Nephron (organoid): ENCODE results near the gene KCNMA1.

Experiments used
- H3K27ac Mint-ChIP-seq, 3 experiments: 2 replicates each; pipeline ENCODE4 v1.8.0; 2020; ENCODE audit warnings: mixed read lengths in 3 of 3, mild to moderate bottlenecking in 2 of 3, moderate library complexity in 1 of 3
- H3K27me3 Mint-ChIP-seq: 2 replicates; pipeline ENCODE4 v1.8.0; 2021; ENCODE audit warnings: low read depth, mild to moderate bottlenecking, moderate library complexity, mixed read lengths
- H3K36me3 Mint-ChIP-seq: 2 replicates; pipeline ENCODE4 v1.8.0; 2020; ENCODE audit warnings: low read depth, mixed read lengths
- H3K4me1 Mint-ChIP-seq: 2 replicates; pipeline ENCODE4 v1.8.0; 2020; ENCODE audit warnings: mixed read lengths
- H3K4me3 Mint-ChIP-seq, 3 experiments: 2 replicates each; pipeline ENCODE4 v1.8.0; 2020; ENCODE audit warnings: mild to moderate bottlenecking in 3 of 3, mixed read lengths in 3 of 3, moderate library complexity in 2 of 3
- H3K9me3 Mint-ChIP-seq: 2 replicates; pipeline ENCODE4 v1.8.0; 2020; ENCODE audit warnings: mixed read lengths
- TF ChIP-seq, protein P1 (sequence below), 3 experiments: fragments of 200-600 bp; sonication (generic); IDR thresholded peaks; one replicate each; pipeline ENCODE4 v1.5.0; 2021; ENCODE audit warnings: antibody characterized with exemption in 3 of 3; ENCODE audit not compliant: unreplicated experiment in 3 of 3

Gene KCNMA1

DNA sequence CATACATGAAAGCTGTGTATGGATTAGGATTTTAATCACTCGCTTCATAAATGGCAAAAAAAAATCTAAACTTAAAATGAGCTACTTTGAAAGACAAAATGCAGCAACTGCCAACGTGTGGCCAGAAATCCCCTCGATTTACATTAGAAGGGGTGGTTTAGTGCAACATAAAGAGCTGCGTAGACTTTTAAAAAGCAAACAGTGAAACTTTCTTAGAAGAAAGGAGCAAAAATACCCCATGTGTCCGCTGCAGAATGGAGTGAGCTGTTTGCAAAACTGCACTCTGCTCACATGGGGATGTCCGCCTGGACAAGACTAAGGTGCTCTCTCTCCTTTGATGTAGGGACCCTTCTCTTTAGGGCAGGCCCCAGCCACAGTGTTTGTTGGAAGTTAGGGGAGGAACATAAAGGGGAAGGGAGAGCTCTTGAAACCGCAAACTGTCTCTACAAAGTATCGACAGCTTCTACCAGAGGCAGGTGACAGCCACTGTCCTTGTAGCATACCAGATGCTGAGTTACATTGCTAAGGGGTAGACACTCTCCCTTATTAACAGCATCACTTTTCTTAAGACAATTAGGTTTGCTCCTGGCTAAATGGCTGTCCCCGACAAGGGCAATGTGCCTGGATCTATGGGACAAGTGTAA, 528.1 kb downstream of the KCNMA1 start:
- Mint-ChIP-seq H3K27ac (peak overlapping the region in 1 of 3 experiments; percentile 26), H3K9me3 (no peaks in the 10 kb centered on the region), H3K4me3 (no peak overlapping the region), H3K27me3 (peaks cover 3% of the 10 kb centered on the region), H3K36me3 (no peaks in the 10 kb centered on the region), H3K4me1 (peaks cover 32% of the 10 kb centered on the region)
- TF ChIP-seq, protein P1, sequence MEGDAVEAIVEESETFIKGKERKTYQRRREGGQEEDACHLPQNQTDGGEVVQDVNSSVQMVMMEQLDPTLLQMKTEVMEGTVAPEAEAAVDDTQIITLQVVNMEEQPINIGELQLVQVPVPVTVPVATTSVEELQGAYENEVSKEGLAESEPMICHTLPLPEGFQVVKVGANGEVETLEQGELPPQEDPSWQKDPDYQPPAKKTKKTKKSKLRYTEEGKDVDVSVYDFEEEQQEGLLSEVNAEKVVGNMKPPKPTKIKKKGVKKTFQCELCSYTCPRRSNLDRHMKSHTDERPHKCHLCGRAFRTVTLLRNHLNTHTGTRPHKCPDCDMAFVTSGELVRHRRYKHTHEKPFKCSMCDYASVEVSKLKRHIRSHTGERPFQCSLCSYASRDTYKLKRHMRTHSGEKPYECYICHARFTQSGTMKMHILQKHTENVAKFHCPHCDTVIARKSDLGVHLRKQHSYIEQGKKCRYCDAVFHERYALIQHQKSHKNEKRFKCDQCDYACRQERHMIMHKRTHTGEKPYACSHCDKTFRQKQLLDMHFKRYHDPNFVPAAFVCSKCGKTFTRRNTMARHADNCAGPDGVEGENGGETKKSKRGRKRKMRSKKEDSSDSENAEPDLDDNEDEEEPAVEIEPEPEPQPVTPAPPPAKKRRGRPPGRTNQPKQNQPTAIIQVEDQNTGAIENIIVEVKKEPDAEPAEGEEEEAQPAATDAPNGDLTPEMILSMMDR (IDR thresholded peaks at IDR 0.05; ENCODE audit: unreplicated experiment in 3 of 3): no peak

DNA sequence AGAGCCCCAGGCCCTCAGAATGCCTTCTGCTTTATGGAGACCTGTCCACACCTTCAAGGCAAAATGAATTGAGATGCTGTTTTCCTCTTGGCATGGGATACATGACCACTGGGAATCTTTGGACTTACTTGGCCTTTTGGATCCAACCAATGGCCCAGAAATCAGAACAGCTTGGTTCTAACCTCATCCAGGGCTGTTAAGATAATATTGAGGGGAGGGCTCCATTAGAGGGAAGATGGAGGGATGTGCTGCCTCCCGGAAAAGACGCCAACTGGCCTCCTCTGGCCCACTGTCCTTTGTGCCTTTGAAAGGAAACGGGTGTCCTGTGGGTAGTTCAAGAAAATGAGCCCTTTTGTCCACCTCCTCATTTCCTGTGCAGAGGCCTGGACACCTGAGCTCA, 530.9 kb downstream of the KCNMA1 start:
- TF ChIP-seq, protein P1 (IDR thresholded peaks at IDR 0.05; ENCODE audit: unreplicated experiment in 3 of 3): no peak
- H3K27me3 Mint-ChIP-seq: peaks cover 3% of the 10 kb centered on the region
- no peaks in the 10 kb centered on the region for H3K36me3 Mint-ChIP-seq
- H3K4me1 Mint-ChIP-seq: peaks cover 23% of the 10 kb centered on the region
- H3K27ac Mint-ChIP-seq: peak overlapping the region in 2 of 3 experiments; percentile 7 to 92
- H3K4me3 Mint-ChIP-seq: no peak overlapping the region
- H3K9me3 Mint-ChIP-seq: no peaks in the 10 kb centered on the region

DNA sequence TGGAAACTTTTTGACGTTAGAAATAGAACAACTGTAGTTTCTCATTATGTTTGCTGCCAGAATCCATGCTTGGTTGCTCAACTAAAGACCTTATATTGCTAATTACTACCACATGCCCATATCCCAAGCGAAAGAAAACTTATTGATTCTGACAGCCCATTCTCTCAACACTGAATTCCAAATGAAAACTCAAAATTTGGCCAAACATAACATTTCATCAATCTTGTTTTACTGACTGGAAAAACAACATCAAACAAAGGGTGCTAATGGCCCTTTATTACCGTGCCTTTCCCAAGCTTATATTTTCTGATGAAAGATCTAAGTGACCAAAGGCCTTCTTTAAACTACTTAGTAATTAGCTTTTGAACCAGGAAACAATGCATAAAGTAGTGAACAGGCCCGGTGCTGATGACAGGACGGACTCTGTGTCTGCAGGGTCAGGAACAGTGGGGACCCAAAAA, 531.8 kb downstream of the KCNMA1 start:
- TF ChIP-seq, protein P1 (IDR thresholded peaks at IDR 0.05; ENCODE audit: unreplicated experiment in 3 of 3): no peak
- Mint-ChIP-seq H3K27ac (peak overlapping the region; percentile 86 to 92 (median 87)), H3K9me3 (peaks cover 2% of the 10 kb centered on the region), H3K36me3 (no peaks in the 10 kb centered on the region), H3K27me3 (peaks cover 6% of the 10 kb centered on the region), H3K4me1 (peaks cover 26% of the 10 kb centered on the region), H3K4me3 (peak overlapping the region in 1 of 3 experiments; percentile 6)

- H3K27ac Mint-ChIP-seq: peak overlapping the region; percentile 85 to 92 (median 87)
- H3K4me1 Mint-ChIP-seq: peaks cover 26% of the 10 kb centered on the region
- peak overlapping the region in 1 of 3 experiments; percentile 43 for H3K4me3 Mint-ChIP-seq
- H3K36me3 Mint-ChIP-seq: no peaks in the 10 kb centered on the region
- H3K27me3 Mint-ChIP-seq: peaks cover 6% of the 10 kb centered on the region
- TF ChIP-seq, protein P1 (IDR thresholded peaks at IDR 0.05; ENCODE audit: unreplicated experiment in 3 of 3): no peak
- H3K9me3 Mint-ChIP-seq: peaks cover 3% of the 10 kb centered on the region
Observed at GRCh38 chr10:77104459-77104980, 533.1 kb downstream of the KCNMA1 start.

DNA sequence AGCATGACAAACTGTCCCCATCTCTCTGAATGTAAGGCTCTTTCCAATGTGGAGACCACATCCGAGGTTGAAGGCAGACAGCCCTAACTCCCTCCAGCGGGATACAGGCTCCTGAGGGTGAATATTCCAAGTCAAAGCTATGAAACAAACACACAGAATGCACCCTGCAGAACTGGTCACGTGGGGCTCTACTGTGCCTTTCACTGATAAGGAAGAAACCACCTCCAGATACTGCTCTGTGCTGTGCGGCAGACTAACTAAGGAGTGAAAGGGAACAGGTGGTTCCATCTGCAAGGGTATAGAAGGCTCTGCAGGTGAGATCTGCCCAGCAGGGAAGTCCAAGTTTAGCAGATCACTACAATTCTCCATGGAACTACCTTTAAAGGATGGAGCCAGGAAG, 534.4 kb downstream of the KCNMA1 start:
- Mint-ChIP-seq H3K27me3 (peaks cover 3% of the 10 kb centered on the region), H3K4me3 (no peak overlapping the region), H3K27ac (peak overlapping the region in 1 of 3 experiments; percentile 41), H3K36me3 (no peaks in the 10 kb centered on the region), H3K4me1 (peaks cover 21% of the 10 kb centered on the region), H3K9me3 (peaks cover 3% of the 10 kb centered on the region)
- TF ChIP-seq, protein P1 (IDR thresholded peaks at IDR 0.05; ENCODE audit: unreplicated experiment in 3 of 3): no peak

- Mint-ChIP-seq H3K27ac (peak overlapping the region in 2 of 3 experiments; percentile 13 to 62), H3K36me3 (no peaks in the 10 kb centered on the region), H3K27me3 (peaks cover 6% of the 10 kb centered on the region), H3K4me3 (no peak overlapping the region), H3K9me3 (peaks cover 3% of the 10 kb centered on the region), H3K4me1 (peaks cover 23% of the 10 kb centered on the region)
- TF ChIP-seq, protein P1 (IDR thresholded peaks at IDR 0.05; ENCODE audit: unreplicated experiment in 3 of 3): no peak
Observed at GRCh38 chr10:77101341-77101740, 536.3 kb downstream of the KCNMA1 start.
